ENCODE measurements around the gene NCMAP. TPM values are rescaled to one million over a fixed set of nuclear protein-coding genes. Genes with fewer than 3 reads are reported as not detected.

Gene NCMAP
- total RNA-seq, 1 experiment from 2014 or later, result not detected

DNA sequence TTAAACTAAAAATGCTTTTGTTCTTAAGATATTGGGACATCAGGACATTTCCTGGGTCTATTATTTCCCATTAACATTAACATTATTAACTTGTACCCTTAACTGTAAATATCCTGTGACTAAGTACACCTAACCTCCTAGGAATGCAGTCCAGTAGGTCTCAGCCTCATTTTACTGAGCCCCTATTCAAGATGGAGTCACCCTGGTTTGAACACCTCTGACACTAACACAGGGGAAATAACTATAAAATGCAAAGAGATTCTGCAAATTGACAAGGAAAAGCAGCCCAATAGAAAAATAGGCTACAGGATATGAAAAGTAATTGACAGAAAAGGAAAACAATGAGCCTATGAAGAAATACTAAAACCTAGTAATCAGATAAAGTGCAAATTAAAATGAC, 11.6 kb upstream of the NCMAP start:
- no peak for DNase-seq (ENCODE audit: low spot score)
- Histone ChIP-seq H3K36me3 (ENCODE audit: insufficient read depth, low read length, poor library complexity, severe bottlenecking) (no peaks in the 10 kb centered on the region), H3K27me3 (replicated peaks; ENCODE audit: insufficient read depth, low read depth, low read length, poor library complexity) (no peaks in the 10 kb centered on the region), H3K27ac (ENCODE audit: low read depth, low read length, poor library complexity, severe bottlenecking) (no peak overlapping the region), H3K4me1 (ENCODE audit: insufficient read depth, low read length, poor library complexity, severe bottlenecking) (no peaks in the 10 kb centered on the region), H3K4me3 (ENCODE audit: low read depth, low read length, poor library complexity, severe bottlenecking) (no peak overlapping the region), H3K9me3 (ENCODE audit: low read depth, low read length, poor library complexity, severe bottlenecking) (no peaks in the 10 kb centered on the region)
- TF ChIP-seq, protein P1, sequence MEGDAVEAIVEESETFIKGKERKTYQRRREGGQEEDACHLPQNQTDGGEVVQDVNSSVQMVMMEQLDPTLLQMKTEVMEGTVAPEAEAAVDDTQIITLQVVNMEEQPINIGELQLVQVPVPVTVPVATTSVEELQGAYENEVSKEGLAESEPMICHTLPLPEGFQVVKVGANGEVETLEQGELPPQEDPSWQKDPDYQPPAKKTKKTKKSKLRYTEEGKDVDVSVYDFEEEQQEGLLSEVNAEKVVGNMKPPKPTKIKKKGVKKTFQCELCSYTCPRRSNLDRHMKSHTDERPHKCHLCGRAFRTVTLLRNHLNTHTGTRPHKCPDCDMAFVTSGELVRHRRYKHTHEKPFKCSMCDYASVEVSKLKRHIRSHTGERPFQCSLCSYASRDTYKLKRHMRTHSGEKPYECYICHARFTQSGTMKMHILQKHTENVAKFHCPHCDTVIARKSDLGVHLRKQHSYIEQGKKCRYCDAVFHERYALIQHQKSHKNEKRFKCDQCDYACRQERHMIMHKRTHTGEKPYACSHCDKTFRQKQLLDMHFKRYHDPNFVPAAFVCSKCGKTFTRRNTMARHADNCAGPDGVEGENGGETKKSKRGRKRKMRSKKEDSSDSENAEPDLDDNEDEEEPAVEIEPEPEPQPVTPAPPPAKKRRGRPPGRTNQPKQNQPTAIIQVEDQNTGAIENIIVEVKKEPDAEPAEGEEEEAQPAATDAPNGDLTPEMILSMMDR (conservative IDR thresholded peaks at IDR 0.05; ENCODE audit: low read depth, low read length), result no peak
- no peak for TF ChIP-seq EZH2 (IDR thresholded peaks at IDR 0.05; ENCODE audit: borderline replicate concordance, low read depth, low read length, poor library complexity, severe bottlenecking)
- ChIA-PET CTCF (no interaction called here), POLR2A (ENCODE audit: low non-redundant PET) (no interaction called here)
- BruUV-seq (replicated peaks), result no TSS peak
- intact Hi-C loops (cut with micrococcal nuclease; ENCODE audit: unreplicated experiment), result loop anchor here (10.0 kb wide), 1 partner anchor 91 kb away; no protein-coding TSS in a partner anchor

DNA sequence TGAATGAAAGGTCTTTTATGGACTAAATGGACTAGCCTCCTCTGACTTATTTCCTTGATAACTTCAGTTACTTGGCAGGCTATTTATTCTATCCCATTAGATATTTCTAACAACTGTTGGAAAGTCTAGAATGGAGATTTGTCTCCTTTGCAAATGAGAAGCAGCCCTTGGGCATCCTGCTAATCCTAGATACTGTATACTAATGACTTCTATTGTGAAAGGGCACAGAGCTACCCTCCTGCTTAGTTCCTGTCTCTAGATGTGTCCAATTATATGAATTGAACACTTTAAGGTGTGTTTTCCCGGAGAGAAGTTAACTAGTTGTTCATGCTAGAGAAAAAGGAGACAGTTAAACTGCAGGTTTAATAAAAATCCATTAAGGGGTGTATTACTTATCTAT, 10.2 kb upstream of the NCMAP start:
- Histone ChIP-seq H3K36me3 (ENCODE audit: insufficient read depth, low read length, poor library complexity, severe bottlenecking) (no peaks in the 10 kb centered on the region), H3K27ac (ENCODE audit: low read depth, low read length, poor library complexity, severe bottlenecking) (no peak overlapping the region), H3K4me3 (ENCODE audit: low read depth, low read length, poor library complexity, severe bottlenecking) (no peak overlapping the region), H3K4me1 (ENCODE audit: insufficient read depth, low read length, poor library complexity, severe bottlenecking) (no peaks in the 10 kb centered on the region), H3K9me3 (ENCODE audit: low read depth, low read length, poor library complexity, severe bottlenecking) (no peaks in the 10 kb centered on the region), H3K27me3 (replicated peaks; ENCODE audit: insufficient read depth, low read depth, low read length, poor library complexity) (no peaks in the 10 kb centered on the region)
- no peak for DNase-seq (ENCODE audit: low spot score)
- TF ChIP-seq EZH2 (IDR thresholded peaks at IDR 0.05; ENCODE audit: borderline replicate concordance, low read depth, low read length, poor library complexity, severe bottlenecking), result no peak
- TF ChIP-seq, protein P1 (conservative IDR thresholded peaks at IDR 0.05; ENCODE audit: low read depth, low read length), result no peak
- ChIA-PET POLR2A (ENCODE audit: low non-redundant PET) (no interaction called here), CTCF (no interaction called here)
- no TSS peak for BruUV-seq (replicated peaks)
- intact Hi-C loops (cut with micrococcal nuclease; ENCODE audit: unreplicated experiment), result loop anchor here (10.0 kb wide), 1 partner anchor 89 kb away; no protein-coding TSS in a partner anchor

DNA sequence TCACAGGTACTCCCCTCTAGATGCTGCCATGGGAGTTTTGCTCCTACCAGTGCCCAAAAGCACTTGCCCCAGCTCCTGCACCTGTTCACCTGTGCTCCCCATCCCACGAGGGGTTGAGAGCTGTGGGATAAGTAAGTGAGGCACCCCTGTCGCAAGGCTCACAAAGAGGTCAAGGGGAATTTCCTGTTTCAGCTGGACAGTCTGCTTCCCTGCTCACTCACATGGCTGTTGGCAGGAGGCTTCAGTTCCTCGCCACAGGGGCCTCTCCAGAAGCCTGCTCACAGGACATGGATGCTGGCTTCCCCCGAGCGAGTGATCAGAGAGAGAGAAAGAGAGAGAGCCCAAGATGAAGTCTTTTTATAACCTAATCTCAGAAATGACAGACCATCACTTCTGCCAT, 8.7 kb upstream of the NCMAP start:
- intact Hi-C loops (cut with micrococcal nuclease; ENCODE audit: unreplicated experiment), result loop anchor here (10.0 kb wide), 1 partner anchor 88 kb away; no protein-coding TSS in a partner anchor
- H3K36me3 ChIP-seq (ENCODE audit: insufficient read depth, low read length, poor library complexity, severe bottlenecking), result no peaks in the 10 kb centered on the region
- ChIA-PET CTCF (interaction anchor here (0.6 kb wide), 1 partner anchor 283 kb away, joined by 6 read pairs; no protein-coding TSS in a partner anchor), POLR2A (ENCODE audit: low non-redundant PET) (no interaction called here)
- BruUV-seq (replicated peaks), result no TSS peak
- H3K4me1 ChIP-seq (ENCODE audit: insufficient read depth, low read length, poor library complexity, severe bottlenecking), result no peaks in the 10 kb centered on the region
- DNase-seq (ENCODE audit: low spot score), result no peak
- H3K4me3 ChIP-seq (ENCODE audit: low read depth, low read length, poor library complexity, severe bottlenecking), result no peak overlapping the region
- H3K9me3 ChIP-seq (ENCODE audit: low read depth, low read length, poor library complexity, severe bottlenecking), result no peaks in the 10 kb centered on the region
- H3K27me3 ChIP-seq (replicated peaks; ENCODE audit: insufficient read depth, low read depth, low read length, poor library complexity), result no peaks in the 10 kb centered on the region
- no peak for TF ChIP-seq EZH2 (IDR thresholded peaks at IDR 0.05; ENCODE audit: borderline replicate concordance, low read depth, low read length, poor library complexity, severe bottlenecking)
- TF ChIP-seq, protein P1 (conservative IDR thresholded peaks at IDR 0.05; ENCODE audit: low read depth, low read length), result no peak
- H3K27ac ChIP-seq (ENCODE audit: low read depth, low read length, poor library complexity, severe bottlenecking), result no peak overlapping the region
